Measurements from ENCODE around the gene SLTM.
"Not testable (repeated sequence)": the region's sequence is repeated elsewhere in the genome, so short reads cannot be mapped to it uniquely, and the experiment has no call there.

SLTM gene

DNA sequence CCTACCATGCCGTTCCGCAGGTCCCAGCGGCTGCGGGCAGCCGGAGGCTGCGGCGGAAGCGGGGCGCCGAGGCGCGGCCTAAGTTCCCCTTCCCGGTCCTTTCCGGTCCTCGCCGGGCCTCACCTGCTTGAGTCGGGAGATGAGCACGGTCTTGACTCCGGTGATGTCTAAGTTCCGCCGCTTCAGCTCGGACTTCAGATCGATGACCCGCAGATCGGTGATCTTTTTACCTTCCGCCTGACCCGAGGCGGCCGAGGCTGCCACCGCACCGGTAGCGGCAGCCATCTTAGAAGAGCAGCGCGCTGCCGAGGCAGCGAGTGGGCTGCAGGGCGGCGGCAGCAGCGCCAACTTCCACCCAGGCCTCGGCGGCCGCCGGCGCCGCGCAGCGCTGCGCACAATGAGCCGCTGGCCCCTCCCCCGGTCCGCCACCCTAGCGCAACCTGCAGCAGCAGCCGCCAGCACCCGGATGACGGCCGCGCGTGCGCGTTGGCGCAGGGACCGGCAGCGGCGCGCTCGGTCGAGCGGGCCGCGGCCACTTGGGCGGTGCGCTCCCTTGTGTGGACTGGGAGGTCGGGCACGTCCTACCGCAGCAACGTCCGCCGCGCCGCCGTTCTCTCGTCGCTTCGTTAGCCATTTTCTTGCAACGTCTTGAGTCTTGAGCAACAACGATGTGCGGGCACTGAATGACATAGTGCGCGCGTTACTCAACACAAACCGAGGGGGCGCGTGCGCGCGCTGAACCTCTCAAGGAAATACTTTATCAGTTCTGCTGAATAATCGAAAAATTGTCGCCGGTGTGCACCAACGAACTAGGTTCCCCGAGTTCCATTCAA, at the start of gene SLTM:
TSS of gene SLTM (minus strand) at position 399 of the 833 bp plus-strand sequence. CDS start at position 285, 114 bp downstream.
- in situ Hi-C loops (cut with MboI; ENCODE audit: low sequenced_read_pairs), result no loop called here

DNA sequence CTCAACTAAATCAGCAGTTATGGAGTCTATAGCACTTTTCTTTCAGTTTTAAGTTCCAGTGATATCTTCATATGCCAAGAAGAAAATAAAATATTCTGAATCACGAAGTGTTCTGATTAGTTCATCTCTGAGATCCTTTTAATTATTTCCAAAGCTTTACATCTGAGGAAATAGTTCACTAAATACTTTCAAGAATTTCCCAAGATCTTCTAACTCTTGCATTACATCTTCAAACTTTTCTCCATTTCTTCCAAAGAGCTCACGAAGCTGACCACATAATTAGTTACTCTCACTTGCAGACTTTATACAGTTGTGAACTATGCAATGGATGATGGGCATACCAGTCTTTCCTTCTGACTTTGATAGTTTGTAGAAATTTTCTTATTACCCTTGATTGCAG, 49.8 kb upstream of the SLTM start:
- in situ Hi-C loops (cut with MboI; ENCODE audit: low sequenced_read_pairs), result no loop called here

DNA sequence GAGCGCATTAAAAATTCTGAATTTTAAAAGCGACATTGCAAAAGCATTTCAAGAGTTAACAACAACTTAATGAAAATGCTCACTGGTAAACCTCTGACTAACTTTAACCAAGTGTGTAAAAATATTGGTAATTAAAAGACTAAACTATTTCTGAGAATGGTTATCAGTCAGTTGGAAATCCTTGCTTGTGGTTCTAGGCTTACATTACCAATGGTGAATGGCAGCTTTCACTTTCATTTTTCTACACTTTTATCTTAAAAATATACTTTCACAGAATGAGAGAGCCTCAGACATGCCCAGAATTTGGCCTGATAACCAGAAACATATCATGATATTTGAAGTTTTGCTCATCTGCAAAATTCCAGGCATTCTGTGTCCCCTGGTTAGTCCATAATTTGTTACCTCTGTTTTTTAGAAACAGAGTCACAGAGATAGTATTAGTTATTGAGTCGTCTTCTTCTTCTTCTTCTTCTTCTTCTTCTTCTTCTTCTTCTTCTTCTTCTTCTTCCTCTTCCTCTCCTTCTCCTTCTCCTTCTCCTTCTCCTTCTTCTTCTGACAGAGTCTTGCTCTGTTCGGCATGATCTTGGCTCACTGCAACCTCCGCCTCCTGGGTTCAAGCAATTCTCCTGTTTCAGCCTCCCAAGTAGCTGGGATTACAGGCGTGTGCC, 48.5 kb upstream of the SLTM start:
- in situ Hi-C loops (cut with MboI; ENCODE audit: low sequenced_read_pairs), result no loop called here

DNA sequence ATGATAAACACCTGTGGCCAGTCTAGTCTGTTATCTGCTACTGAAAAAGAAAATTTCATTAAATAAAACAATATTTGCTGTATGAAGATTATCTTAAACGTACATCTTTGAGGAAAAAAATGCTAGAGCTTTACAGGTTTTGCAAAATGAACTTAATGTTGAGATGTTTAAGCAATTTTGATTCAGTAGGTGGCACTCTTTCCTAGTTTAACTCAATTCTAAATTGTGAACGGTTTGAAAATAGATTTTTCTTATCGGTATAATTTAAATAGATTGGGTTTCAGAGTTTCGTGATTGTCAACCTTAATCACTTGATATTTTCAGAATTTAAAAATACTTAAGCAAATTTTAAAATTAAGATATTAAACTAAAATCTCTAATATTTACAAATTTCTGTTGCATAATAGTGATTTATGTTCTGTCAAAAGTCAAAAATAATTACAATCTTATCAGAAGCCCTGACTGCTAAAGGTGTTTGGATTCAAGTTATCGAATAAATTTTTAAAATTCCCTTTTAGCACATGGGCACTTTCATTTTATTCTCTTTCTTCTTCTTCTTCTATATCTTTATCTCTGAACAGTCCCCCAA, 47.0 kb upstream of the SLTM start:
- in situ Hi-C loops (cut with MboI; ENCODE audit: low sequenced_read_pairs), result no loop called here

DNA sequence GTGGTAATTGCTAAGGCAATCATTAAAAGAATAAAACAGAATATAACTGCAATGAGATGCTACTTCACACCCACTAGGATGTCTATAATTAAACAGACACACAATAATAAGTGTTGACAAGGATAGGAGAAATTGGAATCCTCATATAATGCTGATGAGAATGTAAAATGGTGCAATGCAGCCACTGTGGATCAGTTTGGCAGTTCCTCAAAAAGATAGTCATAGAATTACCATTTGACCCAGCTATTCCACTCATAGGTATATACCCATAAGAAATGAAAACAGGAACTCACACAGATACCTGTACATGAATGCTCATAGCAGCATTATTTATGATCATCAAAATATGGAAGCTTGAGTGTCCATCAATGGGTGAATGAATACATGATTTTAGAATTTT, 44.4 kb upstream of the SLTM start:
- in situ Hi-C loops (cut with MboI; ENCODE audit: low sequenced_read_pairs), result loop anchor here (10.0 kb wide), 1 partner anchor 517 kb away; no protein-coding TSS in a partner anchor

DNA sequence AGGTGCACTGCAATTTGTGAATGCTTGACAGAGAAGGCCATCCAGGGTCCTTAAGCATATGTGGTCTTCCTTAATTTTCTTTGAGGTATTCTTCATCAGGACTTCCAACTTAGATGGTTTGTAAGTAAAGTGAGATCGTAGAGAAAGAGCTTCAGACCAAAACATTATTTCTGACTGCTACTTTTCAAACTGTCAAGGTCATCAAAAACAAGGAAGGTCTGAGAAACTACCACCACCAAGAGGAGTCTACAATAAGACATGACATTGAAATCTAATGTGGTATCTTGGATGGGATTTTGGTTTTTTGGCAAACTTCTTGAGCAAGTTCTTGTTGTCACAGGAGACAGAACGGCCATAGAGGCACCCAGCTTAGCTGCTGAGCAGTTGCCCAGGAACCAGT, 34.0 kb upstream of the SLTM start:
- in situ Hi-C loops (cut with MboI; ENCODE audit: low sequenced_read_pairs), result no loop called here

DNA sequence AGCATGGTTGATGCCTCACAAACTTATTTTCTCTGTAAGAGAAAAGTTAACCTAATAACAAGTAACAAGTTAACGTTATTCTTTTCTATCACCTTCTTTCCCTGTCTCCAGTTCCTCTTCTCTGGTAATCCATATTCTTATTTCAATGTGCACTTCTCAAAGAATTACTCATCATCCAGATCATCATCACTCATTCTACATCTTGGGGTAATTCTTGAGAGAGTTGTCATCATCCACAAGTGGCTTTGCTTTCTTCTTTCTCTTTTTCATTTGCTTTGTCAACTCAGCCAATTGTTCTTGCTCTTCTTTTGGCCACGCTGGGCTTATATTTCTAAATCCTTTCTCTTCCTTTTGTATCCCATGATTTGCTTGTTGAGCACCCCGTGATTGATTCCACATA, 33.2 kb upstream of the SLTM start:
- in situ Hi-C loops (cut with MboI; ENCODE audit: low sequenced_read_pairs), result no loop called here

DNA sequence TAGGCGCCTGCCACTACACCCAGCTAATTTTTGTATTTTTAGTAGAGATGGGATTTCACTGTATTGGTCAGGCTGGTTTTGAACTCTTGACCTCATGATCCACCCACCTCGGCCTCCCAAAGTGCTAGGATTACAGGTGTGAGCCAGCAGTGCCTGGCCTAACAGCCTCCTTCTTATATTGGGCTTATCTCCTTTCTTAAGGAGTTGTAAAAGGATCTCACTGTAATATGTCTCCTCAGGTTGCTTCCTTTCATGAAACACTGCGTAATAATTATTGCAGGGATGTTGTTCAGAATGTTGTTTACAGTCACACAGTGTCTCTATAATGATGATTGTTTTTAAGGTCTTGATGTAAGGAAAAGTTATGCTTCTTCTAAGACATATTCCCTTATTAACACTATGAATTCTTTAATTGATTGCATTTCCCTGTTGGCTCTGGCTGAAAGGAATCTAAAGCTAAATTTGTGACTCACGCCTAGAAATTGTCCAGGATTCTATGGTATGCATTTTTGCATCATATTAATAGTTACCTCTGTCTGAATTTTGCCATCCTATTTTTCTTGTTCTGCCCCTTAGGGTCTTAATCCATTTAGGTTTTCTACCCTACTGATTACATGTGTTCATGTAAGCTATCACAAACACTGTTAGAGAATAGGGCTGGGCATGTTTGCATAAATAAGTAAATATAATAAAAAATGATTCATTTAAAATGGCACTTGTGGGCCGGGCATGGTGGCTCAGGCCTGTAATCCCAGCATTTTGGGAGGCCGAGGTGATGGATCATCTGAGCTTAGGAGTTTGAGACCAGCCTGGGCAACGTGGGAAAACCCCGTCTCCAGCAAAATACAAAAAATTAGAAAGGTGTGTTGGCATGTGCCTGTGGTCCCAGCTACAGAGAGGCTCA, 29.4 kb upstream of the SLTM start:
- in situ Hi-C loops (cut with MboI; ENCODE audit: low sequenced_read_pairs), result no loop called here

DNA sequence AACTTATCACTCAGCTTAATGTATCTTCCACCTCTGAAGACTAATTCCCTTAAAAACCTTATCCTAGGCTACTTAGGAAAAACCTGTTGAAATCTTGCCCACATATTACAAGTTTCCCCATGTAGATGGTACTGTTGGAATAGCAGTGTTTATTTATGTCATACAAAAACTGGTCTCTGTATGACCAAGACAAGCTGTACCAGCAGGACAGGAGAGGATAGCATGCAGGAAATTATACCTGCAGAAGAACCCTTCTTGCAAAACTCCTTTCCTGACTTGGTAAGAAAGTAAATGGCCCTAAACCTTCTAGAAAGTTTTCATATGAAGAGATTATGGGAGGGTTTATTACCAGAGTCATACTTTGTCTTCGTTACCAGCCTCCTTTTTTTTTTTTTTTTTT, 28.7 kb upstream of the SLTM start:
- in situ Hi-C loops (cut with MboI; ENCODE audit: low sequenced_read_pairs), result no loop called here

DNA sequence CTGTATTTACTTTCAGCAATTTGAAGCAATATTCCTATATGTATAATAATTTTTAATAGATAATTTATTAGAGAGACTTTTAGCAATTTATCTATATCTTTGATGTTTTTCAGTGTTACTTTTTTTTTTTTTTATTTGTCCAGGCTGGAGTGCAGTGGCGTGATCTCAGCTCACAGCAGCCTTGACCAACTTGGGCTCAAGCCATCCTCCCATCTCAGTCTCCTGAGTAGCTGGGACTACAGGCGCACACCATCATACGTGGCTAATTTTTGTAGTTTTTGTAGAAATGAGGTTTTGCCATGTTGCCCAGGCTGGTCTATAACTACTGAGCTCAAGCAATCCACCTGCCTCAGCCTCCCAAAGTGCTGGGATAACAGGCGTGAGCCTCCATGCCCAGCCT, 25.3 kb upstream of the SLTM start:
- in situ Hi-C loops (cut with MboI; ENCODE audit: low sequenced_read_pairs), result no loop called here

DNA sequence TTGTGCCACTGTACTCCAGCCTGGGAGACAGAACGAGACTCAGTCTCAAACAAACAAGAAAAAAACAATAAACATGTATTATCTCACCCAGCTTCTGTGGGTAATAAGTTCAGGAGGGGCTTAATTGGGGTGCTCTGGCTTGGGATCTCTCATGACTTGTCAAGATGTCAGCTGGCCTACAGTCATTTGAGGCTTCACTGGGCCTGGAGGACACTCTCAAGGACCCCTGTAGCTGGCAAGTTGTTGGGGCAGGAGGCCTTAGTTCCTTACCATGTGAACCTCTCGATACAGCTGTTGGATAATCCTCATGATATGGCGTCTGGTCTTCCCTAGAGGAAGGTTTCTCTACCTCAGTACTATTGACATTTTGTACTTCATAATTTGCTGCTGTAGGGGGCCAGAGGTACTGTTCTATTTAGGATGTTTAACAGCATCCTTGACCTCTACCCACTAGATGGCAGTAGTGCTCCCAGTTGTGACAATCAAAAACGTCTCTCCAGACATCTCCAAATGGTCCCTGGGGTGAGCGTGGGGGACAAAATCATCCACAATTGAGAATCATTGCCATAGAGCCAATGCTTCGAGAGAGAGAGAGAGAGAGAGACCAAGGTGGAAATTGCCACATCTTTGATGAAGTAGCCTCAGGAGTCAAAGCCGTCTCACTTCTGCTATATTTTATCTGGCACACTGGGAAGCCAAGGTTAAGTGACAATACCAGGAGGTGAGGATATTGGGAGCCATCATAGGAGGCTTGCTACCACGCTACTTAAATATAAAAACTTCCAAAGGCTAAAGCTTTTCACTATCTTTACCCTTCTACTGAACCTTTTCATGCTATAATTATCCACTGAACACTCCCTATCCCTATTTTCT, 23.9 kb upstream of the SLTM start:
- in situ Hi-C loops (cut with MboI; ENCODE audit: low sequenced_read_pairs), result no loop called here

DNA sequence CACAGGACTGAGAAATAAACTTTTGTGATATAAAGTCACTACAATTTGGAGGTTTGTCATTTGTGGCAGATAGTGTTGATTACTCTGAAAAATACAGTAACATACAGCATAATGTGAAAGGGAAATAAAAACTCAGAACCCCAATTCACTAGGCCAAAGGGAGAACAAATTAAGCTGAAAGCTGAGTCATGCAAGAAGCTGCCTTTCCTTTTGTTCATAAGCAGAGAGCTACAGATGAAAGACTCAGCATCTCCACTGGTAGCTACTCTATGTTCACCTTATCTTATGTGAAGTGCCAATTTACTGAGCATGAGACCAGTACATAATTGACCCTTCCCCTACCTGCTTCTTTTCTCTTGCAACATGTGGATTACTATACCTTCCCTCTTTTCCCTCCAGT, 19.3 kb upstream of the SLTM start:
- in situ Hi-C loops (cut with MboI; ENCODE audit: low sequenced_read_pairs), result no loop called here

DNA sequence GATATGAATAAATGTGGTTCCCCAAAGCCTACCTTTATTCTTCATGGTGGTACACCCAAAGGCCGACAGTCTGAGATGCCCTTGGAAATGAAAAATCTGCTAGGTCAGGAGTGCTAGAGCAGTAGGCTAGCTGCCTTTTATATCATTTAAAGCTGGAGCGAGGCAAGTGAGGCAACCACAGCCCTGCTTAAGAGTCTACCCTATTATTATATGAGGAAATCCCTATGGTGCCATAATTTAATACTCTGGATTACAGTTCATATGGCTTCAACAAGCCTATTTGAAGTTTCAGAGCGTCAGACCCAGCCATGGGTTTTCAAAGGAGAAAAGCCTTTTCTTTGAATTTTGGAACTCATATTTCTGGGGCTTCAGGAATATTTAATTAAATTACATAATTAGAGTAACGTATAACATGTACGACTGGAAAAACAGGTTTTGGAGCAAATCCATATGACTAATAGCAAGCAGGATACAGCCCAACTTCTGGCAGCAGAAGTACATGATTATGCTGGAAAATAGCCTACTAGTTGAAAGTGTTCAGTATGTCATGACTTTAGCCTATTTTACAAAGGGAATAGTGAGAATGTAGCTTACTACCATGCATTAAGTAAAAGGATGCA, 18.0 kb upstream of the SLTM start:
- in situ Hi-C loops (cut with MboI; ENCODE audit: low sequenced_read_pairs), result no loop called here

DNA sequence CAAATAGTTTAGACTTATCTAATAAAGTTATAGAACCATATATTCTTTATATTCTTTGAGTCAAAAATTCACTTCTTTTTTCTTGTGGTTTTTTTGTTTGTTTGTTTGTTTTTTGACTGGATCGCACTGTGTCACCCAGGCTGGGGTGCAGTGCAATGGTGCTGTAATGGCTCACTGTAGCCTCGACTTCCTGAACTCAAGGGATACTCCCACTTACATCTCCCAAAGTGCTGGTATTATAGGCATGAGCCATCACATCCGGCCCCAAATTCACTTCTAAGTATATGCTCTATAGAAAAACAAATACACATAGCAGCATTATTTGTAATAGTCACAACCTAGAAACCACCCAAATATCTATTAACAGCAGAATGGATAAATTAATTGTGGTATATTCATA, 13.7 kb upstream of the SLTM start:
- in situ Hi-C loops (cut with MboI; ENCODE audit: low sequenced_read_pairs), result no loop called here

DNA sequence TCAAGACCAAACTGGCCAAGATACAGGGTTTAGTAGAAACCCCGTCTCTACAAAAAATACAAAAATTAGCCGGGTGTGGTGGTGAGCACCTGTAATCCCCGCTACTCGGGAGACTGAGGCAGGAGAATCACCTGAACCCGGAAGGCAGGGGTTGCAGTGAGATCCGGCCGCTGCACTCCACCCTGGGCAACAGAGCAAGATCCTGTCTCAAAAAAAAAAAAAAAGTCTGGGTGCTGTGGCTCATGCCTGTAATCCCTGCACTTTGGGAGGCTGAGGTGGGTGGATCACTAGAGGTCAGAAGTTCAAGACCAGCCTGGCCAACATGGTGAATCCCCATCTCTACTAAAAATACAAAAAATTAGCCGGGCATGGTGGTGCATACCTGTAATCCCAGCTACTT, 1.5 kb upstream of the SLTM start:
- in situ Hi-C loops (cut with MboI; ENCODE audit: low sequenced_read_pairs), result not testable (repeated sequence)

DNA sequence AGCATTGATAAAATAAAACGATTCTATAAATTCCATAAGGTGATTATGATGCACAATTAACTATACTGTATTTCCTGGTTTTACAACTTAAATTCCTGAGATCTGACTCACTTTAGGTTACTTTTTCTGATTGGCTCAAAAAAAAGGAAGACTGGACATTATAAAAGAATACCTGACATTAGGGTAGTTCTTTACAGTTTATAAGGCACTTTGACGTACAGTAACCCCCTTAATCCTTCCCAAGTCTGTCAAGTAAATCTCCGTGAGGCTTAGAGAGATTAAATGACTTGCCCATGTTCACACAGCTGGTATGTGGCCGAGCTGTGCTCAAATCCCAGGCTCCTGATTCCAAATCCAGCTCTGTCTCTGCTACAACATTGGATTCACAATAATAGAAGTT, 1.0 kb upstream of the SLTM start:
- in situ Hi-C loops (cut with MboI; ENCODE audit: low sequenced_read_pairs), result no loop called here

DNA sequence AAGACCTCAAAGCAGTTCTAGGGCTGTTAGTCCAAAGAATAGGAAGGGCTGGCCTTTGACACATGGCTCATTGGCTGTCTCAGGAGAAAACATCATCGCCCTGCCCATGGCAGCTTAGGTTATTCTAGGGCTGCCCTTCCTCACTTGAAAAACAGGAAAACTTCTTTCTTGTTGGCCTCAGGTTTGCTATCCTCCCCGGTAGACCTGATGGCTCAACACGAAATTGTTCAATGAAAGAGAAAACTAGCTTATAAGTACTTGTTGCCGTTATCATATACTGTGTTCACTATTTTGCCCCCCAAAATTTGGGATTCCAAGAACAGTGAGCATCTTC, 602 bp upstream of the SLTM start:
- in situ Hi-C loops (cut with MboI; ENCODE audit: low sequenced_read_pairs), result no loop called here

DNA sequence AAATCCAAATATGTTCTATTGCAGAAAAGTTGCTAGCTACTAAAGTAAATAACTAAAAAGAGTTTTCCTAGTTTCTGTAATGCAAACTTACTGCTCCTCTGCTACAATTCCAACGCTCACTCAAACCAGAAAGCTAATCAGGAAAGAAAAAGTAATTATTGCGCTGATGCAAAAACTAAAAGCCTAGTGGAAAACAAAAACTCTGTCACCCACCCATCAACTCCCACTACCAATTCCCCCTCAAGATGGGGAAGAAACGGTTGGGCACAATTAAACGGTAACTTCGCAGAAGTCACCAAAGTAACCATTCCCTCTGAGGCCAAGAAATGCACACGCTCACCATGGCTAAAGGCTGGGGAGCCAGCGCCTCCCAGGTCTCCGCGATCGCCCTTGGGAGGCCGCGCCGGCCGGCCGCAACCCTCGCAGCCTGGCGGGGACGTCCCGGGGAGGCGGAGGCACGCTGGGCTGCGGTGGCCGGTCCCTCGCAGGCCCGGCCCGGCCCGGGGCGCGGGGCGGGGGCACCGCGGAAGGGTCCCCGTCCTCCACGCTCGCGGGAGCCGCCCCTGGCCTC, 684 bp downstream of the SLTM start:
- in situ Hi-C loops (cut with MboI; ENCODE audit: low sequenced_read_pairs), result no loop called here

DNA sequence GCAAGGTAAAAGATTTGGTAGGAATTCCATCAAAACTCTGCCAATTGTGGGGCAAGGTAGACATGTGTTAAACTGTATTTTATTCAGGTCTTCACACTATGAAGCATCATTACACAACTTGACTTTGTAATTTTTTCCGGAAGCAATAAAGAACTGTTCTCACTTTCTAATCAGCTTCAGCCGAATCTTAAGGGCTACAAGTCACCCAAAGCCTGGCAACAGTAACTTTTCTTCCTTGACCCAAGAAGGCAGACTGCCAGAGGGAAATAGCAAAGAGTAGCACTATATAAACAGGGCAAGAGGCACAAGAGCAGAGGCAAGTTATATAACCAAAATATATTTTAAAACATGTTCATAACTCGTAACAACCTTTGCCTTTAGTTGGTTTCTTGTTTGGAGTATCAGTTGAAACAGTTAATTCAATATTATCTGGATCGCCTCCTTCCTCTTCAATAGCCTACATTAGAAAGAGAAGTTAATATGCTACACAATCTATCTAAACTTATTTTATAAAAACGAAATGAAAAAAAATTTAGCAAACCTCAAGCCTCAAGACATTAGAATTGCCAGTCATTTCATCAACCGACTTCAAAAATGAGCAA, 1.4 kb downstream of the SLTM start:
- in situ Hi-C loops (cut with MboI; ENCODE audit: low sequenced_read_pairs), result no loop called here
